UCSD-AML1 (cell line): ENCODE data around the gene FOXN3.
"Not testable (repeated sequence)": the region's sequence is repeated elsewhere in the genome, so short reads cannot be mapped to it uniquely, and the experiment has no call there.

Experiments used
- DNase-seq: peaks from one replicate; lab custom pipeline; 2025; ENCODE audit not compliant: unreplicated experiment; lab: John Stamatoyannopoulos, UW

The FOXN3 gene

DNA sequence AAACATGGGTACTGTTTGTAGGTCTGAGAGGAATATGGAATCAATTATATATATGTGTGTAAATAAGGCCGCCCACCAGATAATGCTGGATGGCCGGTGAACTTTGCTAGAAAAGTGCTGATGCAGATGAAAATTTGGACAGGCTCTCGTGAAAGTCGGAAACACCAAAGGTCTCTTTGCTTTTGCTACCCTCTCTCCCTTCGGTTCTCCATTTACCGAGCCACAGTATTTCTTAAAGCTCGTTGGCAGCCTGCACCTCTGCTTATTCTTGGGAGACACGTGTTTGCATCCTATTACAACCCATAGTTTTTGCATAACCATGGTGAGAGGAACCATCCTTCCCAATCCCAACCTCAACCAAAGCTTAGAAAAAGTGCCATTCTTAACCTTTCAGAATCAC lies 109.6 kb downstream of the FOXN3 start:
- no peak for DNase-seq

DNA sequence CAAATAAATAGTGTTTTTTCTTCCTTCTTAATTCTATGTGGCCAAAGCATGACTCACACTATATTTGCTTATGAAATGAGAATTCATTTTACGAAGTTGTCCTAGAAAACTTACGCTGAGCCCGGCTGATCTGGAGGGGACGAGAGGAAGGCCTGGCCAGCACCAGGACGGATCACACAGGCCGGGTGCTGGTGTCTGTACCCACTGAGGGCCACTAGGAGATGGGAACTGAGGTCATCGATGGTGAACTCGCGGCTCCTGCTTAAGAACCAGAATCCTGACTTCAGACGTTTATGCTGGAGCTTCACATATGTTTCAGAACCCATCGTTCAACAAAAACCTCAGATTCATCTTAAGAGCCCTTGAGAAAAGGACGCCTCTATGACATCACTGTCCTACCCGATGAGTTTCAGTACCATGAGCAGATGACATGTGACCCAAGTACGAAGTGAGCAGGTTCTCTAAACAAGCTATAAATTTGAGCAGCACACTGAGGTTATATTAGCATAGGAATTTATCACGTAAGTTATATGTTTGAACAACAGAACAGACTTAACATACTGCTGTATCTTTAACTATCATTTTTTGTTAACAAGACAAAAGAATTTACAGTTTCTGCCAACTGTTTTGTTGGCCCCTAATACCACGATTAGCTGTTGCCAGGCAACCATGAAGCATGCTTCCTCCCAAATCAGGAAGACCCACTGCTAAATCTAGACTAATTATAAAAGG lies 111.9 kb downstream of the FOXN3 start:
- no peak for DNase-seq

DNA sequence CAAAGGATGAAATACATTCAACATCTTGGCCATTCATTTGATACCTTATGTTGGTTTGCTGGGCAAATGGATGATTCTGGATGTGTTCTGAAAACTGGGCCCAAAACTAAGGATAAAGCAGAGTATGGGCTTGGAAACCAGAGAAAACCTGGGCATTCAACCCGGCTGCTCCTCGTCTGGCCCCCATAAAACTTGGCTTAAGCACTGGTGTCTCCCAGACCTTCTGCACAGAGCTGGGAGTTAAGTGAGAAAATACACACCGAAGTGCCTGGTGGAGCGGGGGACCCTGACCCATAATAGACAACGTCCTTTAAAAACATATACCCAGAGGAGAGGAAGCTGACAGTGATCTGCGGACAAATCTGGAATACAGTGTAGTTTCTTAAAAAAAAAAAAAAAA lies 112.5 kb downstream of the FOXN3 start:
- DNase-seq: no peak

DNA sequence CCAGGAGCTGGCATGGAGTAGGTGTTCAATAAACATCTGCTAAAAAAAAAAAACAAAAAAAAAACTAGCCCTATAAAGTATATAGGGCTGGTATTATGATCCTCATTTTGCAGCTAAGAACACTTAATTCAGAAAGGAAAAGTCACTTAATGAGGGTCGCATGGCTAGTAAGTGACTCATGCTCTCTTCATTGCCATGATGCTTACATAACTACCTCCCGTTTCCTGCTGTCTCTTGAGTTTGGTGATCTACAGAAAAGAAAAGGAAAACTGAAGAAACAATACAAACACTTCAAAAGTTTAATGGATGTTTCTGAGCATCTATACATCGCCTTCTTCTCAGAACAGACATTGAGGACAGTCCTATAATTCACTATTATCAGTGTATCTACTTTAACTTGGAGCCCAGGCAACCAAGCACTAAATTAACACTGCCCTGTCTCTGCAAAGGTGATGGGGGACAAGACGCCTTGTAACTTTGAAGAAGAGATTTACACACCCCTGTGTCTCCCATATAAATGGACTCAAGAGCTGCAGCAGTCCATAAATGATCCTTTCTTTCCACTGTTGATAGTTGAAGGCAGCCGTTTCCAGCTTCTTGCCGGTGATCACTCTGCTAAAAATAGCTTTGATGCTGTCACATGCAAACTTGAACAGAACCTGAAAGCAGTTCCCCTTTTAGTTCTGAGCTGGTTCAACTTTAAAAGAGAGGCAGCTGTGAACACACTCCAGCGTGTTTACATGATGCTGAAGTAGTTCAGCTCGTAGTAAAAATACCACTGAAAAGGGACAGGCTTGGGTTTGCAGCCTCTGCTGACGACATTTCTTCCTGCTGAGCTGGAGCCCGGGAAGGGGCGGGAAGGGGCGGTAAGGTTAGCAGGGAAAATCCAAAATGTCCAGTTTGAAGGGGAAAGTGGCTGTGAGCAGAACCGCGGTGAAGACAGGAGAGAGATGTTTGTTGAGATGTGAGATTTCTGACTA lies 113.3 kb downstream of the FOXN3 start:
- DNase-seq: peak; percentile 50

DNA sequence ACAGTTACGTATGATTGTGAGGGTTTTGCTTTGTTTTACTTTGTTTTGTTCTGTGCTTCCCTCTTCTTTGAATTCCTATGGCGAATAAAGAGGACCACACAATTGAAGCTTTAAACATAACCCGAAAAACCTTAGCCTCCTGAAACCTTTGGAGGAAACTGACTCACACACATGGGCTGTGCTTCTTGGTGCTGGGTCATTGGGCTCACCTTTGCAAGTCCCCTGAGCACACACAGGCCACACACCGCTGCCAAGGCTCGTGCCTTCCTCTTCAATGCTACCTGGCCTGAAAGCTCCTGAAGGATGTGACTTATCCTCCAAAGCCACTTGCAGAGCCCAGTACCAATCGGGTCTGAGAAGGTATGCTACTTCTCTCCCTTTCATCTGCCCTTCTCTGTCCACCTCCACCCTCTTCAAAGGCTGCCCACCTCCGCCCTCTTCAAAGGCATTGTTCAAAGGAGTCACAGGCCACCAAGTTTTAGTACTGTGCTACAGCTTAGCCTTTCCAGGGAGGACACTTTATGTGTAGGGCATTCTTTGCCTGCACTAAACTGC lies 114.6 kb downstream of the FOXN3 start:
- DNase-seq: no peak

DNA sequence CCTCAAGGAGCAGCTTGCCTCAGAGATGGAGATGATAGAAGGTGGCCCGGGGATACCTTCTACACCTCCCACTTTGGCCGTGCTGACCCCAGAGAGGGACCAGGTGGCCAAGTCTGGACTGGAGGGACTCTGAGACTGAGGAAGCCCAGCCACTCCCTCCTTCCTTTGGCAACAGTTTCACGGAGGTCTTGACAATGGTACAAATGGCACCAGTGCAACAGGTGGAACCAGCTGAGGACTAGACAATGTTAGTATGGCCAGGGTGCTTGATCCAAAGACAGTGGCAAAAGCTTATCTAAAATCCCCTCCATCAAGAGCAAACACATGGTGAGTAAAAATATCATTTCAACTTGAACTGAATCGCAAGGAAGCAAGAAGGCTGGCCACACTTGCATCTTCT lies 117.4 kb downstream of the FOXN3 start:
- no peak for DNase-seq

DNA sequence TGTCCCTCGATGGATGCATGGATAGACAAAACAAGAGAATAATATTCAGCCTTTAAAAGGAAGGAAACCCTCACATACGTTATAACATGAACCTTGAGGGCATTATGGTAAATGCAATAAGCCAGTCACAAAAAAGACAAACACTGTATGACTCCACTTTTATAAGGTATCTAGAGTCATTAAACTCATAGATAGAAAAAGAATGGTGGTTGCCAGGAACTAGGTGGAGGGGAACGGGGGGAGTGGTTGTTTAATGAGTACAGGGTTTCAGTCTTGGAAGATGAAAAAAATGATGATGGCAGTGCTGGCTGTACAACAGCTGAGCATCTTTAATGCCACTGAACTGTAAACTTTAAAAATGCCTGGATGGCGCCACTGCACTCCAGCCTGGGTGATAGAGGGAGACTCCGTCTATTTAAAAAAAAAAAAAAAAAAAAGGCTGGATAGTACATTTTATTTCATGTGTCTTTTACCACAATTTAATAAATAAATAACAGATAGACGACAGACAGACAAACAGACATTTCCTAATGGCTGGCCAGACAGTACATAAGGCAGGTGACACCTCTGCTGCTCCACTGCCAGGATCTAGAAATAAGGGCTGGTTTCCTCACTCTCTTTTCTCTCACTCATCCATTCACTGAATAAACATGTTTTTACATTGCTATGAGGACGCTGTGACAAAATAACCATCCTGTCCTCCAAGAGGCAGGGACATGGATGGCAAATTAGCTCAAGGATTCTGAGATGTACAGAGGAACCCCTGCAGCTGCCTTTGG lies 118.8 kb downstream of the FOXN3 start:
- DNase-seq: no peak

DNA sequence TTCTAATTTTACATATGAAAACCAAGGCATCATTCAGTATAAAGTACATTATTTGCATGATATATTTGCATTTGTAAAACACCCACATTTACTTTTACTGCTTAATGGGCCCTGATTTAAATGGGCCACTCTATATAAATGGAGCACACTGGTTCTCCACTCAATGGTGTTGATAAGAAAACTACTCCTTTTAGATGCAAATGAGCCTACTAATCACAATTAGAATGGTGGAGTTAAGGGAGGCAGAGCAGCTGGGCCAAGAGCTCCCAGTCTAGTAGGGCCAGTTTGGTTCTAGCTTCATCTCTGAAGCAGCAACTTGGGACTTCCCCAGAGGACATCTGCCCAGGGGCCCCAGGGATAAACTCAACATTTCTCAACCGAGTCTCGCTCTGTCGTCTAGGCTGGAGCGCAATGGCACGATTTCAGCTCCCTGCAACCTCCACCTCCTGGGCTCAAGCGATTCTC lies 120.7 kb downstream of the FOXN3 start:
- no peak for DNase-seq

DNA sequence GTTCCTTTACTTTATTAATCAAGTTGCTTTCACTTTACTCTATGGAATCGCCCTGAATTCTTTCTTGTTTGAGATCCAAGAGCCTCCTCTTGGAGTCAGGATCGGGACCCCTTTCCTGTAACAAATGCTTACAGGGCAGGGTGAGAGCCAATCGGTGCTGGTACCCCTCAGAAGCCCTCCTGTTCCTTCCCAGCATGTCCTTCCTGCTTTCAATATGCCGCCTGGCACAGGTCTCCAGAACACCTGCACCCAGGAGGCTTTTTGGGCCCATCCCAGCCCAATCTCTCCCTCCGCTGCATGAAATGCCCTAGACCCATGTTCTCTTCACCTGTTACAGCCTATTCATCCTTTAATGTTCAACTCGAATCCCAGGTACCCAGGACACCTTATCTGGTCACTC lies 122.2 kb downstream of the FOXN3 start:
- DNase-seq: no peak

DNA sequence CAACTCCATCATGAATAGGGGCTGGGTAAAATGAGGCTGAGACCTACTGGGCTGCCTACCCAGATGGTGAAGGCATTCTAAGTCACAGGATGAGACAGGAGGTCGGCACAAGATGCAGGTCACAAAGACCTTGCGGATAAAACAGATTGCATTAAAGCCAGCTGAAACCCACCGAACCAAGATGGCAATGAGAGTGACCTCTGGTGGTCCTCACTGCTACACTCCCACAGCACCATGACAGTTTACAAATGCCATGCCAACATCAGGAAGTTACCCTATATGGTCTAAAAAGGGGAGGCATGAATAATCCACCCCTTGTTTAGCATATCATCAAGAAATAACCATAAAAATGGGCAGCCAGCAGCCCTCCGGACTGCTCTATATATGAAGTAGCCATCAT lies 122.6 kb downstream of the FOXN3 start:
- DNase-seq: not testable (repeated sequence)

DNA sequence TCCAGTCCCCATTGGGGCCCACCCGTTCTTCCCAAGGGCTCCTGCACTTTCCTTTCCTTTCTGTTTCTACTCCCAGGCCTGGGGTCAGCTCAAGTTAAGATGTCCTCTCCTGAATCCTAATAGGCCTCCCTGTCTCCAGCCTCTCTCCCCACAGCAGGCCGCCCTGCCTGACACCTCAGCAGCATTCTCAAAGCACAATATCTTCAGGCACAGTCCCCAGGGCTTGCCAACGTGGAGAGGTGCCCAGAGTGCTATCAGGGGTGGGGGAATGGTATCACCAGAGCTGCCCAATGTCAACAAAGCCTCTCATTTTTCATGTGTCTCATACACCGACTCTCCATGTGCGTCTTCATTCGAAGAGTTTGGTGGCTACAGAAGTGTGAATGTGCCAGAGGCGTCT lies 123.0 kb downstream of the FOXN3 start:
- DNase-seq: no peak

DNA sequence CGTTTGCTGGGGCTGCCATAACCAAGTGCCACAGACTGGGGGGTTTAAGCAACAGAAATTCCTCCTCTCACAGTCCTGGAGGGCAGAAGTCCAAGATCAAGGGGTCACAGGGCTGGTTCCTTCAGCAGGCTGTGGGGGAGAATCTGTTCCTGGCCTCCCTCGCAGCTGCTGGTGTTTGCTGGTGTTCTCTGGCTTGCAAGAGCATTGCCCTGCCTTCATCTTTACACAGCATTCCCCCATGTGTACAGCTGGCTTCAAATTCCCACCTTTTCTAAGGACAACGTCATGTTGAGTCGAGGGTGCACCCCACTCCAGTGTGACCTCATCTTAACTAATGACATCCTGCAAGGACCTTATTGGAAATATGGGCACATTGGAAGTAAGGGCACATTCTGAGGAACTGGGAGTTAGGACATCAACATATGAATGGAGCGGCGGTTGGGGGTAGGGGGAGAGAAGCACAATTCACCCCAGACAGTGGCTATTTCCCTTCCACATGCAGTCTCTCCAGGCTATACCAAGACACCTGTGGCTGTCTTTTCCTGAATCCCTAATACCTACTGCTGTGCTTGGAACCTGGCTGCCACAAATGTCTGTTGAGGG lies 123.6 kb downstream of the FOXN3 start:
- DNase-seq: no peak

DNA sequence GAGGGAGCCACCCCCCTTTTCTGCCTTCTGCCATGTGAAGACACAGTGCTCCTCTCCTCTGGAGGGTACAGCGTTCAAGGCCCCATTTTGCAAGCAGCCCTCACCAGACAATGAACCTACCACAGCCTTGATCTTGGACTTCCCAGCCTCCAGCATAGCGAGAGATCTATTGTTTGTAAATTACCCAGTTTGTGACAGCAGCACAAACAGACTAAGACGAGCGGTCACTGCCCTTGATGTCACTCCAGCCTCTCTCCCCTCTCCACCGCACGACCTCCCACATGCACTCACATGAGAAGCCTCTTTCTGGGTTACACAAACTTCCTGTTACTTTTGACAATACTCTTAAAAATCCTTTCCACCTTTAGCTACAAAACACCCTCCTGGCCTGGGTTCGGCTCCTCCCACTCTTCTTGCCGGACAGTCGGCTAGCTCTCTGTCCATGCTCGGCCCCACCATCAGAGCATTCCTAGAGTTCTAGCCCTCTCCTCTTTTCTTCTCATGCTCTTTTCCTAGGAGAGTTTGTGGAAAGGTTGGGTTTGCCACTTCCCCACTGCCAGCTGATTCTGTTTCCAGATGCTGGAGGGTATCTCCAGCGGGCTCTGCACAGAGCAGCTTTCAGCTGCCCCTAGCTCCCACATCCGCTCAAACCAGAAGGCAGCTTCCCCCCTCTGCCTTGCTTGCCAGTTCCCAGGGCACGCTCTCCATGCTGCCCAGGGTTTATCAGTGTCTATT lies 124.3 kb downstream of the FOXN3 start:
- no peak for DNase-seq

DNA sequence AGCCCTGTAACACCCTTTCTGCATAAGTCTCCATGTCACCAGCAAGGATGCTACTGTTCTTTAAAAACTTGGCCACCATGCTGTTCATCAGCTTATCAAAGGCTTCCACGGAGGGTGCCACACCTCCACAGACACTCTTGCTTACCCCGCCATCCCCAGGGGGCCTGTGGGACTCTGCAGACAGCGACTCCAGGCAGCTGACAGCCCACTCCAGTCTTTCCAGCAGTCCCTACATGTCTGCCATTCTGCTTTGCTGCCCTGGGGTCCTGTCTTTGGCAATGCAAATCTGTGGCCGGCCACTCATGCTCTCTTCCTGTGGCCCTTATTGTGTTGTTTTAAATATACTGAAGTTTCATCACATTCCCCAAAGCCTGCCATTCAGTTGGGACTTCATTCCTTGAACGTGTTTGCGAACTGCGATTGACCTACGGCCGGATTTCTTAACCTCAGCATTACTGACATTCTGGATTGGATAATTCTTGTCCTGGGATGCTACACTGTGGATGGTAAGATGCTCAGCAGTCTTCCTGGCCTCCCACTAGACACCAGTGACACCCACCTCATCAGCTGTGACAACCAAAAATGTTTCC lies 125.6 kb downstream of the FOXN3 start:
- no peak for DNase-seq

DNA sequence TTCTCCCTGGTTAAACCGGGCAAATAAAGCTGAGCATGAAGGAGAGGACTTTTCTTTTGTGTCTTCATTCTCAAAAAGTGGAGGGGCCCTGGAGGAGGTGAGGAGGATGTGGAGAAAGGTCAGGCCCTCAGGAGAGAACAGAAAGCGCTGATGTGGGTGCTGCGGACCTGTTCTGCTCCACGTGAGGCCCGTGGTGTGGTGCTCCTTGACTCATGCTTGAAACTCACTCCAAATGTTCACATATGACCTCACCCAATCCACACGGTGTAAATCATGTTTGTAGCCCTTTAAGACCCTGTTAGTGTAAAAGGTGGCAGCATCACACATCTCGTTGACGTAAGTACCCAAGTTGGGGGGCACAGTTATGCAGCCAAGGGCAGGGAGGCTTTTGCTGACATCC lies 126.2 kb downstream of the FOXN3 start:
- DNase-seq: no peak

DNA sequence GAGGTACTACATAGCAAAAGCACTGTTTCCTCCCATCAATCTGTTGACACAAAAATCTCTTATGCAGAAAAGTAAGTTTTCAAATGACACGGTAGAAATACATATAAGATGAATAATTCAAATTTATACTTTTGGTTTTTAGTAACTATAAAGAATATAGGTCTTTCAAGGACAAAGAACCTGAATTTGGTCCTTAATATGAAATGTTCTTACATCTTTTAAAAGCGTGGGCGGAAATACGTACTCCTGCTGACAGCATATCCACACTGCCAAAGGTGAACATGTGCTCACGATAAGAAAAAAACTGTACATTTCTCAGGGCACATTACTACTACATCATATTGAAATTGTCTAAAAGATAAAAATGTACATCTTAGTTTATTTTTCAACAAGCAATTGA lies 127.6 kb downstream of the FOXN3 start:
- no peak for DNase-seq

DNA sequence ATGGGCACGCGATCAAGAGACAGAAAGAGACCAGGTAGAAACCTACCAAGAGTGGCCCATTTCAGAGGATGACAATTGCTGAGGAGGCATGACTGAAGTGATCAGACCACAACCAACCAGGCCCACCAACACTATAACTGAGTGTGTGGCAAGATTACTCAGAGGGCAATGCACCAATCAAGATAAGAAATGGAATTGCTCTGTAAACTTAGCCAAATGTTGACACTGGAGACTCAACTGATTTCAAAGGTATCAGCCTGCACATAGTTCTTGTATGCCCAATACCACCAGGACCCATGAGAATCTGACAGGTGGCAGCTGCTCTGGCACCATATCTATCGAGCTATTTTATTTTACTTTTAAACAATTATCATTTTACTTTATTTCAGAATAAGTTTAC lies 128.9 kb downstream of the FOXN3 start:
- no peak for DNase-seq

DNA sequence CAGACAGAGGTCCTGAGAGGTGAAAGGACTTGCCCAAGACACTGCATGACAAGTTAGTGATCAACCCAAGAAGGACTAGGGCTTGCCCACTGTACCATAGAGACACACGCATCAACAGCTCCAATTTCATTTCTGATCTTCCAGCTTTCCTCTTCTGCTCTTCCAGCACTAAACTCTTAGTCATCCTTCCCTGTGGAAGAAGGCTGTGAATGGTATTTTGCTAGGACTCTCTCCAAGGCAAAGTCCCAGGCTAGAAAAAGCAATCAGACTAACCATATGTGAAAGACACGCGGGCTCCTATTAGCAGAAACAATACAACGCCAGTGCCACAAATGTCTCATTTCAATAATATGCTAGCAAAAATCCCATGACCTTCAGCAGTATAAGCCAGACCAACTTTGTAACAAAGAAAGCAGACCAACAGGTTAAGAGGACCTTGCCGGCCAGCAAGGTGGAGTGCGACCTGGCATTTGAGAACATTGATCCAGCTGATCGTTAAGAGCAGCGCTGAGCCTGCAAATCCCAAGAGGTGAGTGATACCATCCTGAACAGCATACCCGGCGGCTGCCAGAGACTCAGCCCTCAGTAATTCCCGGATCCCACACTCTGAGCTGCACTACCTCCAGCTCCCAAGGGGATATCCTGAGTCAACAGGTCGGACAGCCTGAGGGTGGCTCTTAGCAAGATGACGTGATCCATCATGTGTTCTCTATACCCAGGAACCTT lies 132.5 kb downstream of the FOXN3 start:
- DNase-seq: no peak
